Muscle layer of duodenum (tissue), 2 donors: ENCODE measurements around the gene JAG1.

Experiments
- H3K27ac ChIP-seq: one replicate; pipeline ENCODE4 v1.7.0; 2013; ENCODE audit warnings: mild to moderate bottlenecking, low read length
- H3K27me3 ChIP-seq: one replicate; pipeline ENCODE4 v1.7.0; 2013; ENCODE audit warnings: low read depth, mild to moderate bottlenecking, control low read depth, low read length
- H3K36me3 ChIP-seq, 2 donors: one replicate each; pipeline ENCODE4 v1.7.0; 2013; ENCODE audit warnings: low read length in 2 of 2, control low read depth in 1 of 2, mild to moderate bottlenecking in 1 of 2; ENCODE audit not compliant: insufficient read depth in 2 of 2, control insufficient read depth in 1 of 2
- H3K4me1 ChIP-seq, 2 donors: one replicate each; pipeline ENCODE4 v1.7.0; 2013; ENCODE audit warnings: low read length in 2 of 2, mild to moderate bottlenecking in 2 of 2, control low read depth in 1 of 2, moderate library complexity in 1 of 2; ENCODE audit not compliant: insufficient read depth in 2 of 2, control insufficient read depth in 1 of 2
- H3K4me3 ChIP-seq, 2 donors: one replicate each; pipeline ENCODE4 v1.7.0; 2013; ENCODE audit warnings: low read length in 2 of 2, low read depth in 1 of 2, mild to moderate bottlenecking in 1 of 2
- H3K9me3 ChIP-seq, 2 donors: one replicate each; pipeline ENCODE4 v1.7.0; 2013; ENCODE audit warnings: low read length in 2 of 2, control low read depth in 1 of 2, mild to moderate bottlenecking in 1 of 2; ENCODE audit not compliant: control insufficient read depth in 1 of 2
- donor health status: healthy.

JAG1 gene

GRCh38 chr20:10674684-10675449, 1.1 kb upstream of the JAG1 start:
- Histone ChIP-seq H3K9me3 (no peaks in the 10 kb centered on the region), H3K36me3 (no peaks in the 10 kb centered on the region), H3K4me1 (peaks cover 0 to 13% of the 10 kb centered on the region in 2 donors), H3K27me3 (no peaks in the 10 kb centered on the region), H3K27ac (peak overlapping the region; percentile 92), H3K4me3 (peak overlapping the region; percentile 91 to 93)

GRCh38 chr20:10673176-10673841, 490 bp downstream of the JAG1 start:
- H3K27ac ChIP-seq: peak overlapping the region; percentile 92
- H3K4me1 ChIP-seq: peaks cover 0 to 16% of the 10 kb centered on the region in 2 donors
- no peaks in the 10 kb centered on the region for H3K27me3 ChIP-seq
- no peaks in the 10 kb centered on the region for H3K9me3 ChIP-seq
- peaks cover 7 to 9% of the 10 kb centered on the region in 2 donors for H3K36me3 ChIP-seq
- peak overlapping the region; percentile 91 to 93 for H3K4me3 ChIP-seq

GRCh38 chr20:10672624-10673127, 1.1 kb downstream of the JAG1 start:
- Histone ChIP-seq H3K27ac (peak overlapping the region; percentile 92), H3K4me3 (peak overlapping the region; percentile 91 to 93), H3K4me1 (peaks cover 0 to 20% of the 10 kb centered on the region in 2 donors), H3K36me3 (peaks cover 11 to 13% of the 10 kb centered on the region in 2 donors), H3K9me3 (no peaks in the 10 kb centered on the region), H3K27me3 (no peaks in the 10 kb centered on the region)

GRCh38 chr20:10671919-10672623, 1.7 kb downstream of the JAG1 start:
- Histone ChIP-seq H3K4me1 (peaks cover 0 to 20% of the 10 kb centered on the region in 2 donors), H3K27me3 (no peaks in the 10 kb centered on the region), H3K9me3 (no peaks in the 10 kb centered on the region), H3K27ac (peak overlapping the region; percentile 92), H3K36me3 (peaks cover 16 to 19% of the 10 kb centered on the region in 2 donors), H3K4me3 (peak overlapping the region; percentile 91 to 93)

GRCh38 chr20:10671221-10671918, 2.4 kb downstream of the JAG1 start:
- peak overlapping the region; percentile 91 to 93 for H3K4me3 ChIP-seq
- H3K27ac ChIP-seq: peak overlapping the region; percentile 92
- H3K27me3 ChIP-seq: no peaks in the 10 kb centered on the region
- H3K4me1 ChIP-seq: peaks cover 0 to 23% of the 10 kb centered on the region in 2 donors
- no peaks in the 10 kb centered on the region for H3K9me3 ChIP-seq
- peaks cover 16 to 20% of the 10 kb centered on the region in 2 donors for H3K36me3 ChIP-seq

- Histone ChIP-seq H3K4me1 (peaks cover 0 to 30% of the 10 kb centered on the region in 2 donors), H3K9me3 (no peaks in the 10 kb centered on the region), H3K27me3 (no peaks in the 10 kb centered on the region)
Measured at GRCh38 chr20:10670501-10671220, 3.1 kb downstream of the JAG1 start.

GRCh38 chr20:10669843-10670446, 3.9 kb downstream of the JAG1 start:
- H3K9me3 ChIP-seq: no peaks in the 10 kb centered on the region
- no peak overlapping the region for H3K27ac ChIP-seq
- peaks cover 0 to 26% of the 10 kb centered on the region in 2 donors for H3K4me1 ChIP-seq
- H3K27me3 ChIP-seq: no peaks in the 10 kb centered on the region
- H3K36me3 ChIP-seq: peaks cover 16 to 20% of the 10 kb centered on the region in 2 donors
- peak overlapping the region; percentile 91 to 93 for H3K4me3 ChIP-seq

More at GRCh38 chr20:10670501-10671220, 3.1 kb downstream of the JAG1 start:
- Histone ChIP-seq H3K4me3 (peak overlapping the region; percentile 91 to 93), H3K36me3 (peaks cover 16 to 20% of the 10 kb centered on the region in 2 donors), H3K27ac (peak overlapping the region; percentile 92)

- Histone ChIP-seq H3K36me3 (peaks cover 20 to 21% of the 10 kb centered on the region in 2 donors), H3K4me1 (peaks cover 5 to 24% of the 10 kb centered on the region in 2 donors), H3K27ac (no peak overlapping the region), H3K4me3 (no peak overlapping the region), H3K27me3 (no peaks in the 10 kb centered on the region), H3K9me3 (no peaks in the 10 kb centered on the region)
Measured at GRCh38 chr20:10668677-10669368, 5.0 kb downstream of the JAG1 start.

GRCh38 chr20:10667560-10668167, 6.1 kb downstream of the JAG1 start:
- Histone ChIP-seq H3K9me3 (no peaks in the 10 kb centered on the region), H3K4me1 (peaks cover 5 to 26% of the 10 kb centered on the region in 2 donors), H3K27me3 (no peaks in the 10 kb centered on the region), H3K36me3 (peaks cover 20 to 24% of the 10 kb centered on the region in 2 donors), H3K4me3 (no peak overlapping the region), H3K27ac (no peak overlapping the region)
